Stomach (tissue), 4 donors: ENCODE results near the gene ZCWPW1.

Source experiments
- CTCF ChIP-seq, 7 experiments: fragments of 450-650 bp in 4 of 7; fragments of 200-600 bp in 3 of 7; sonication (generic) in 3 of 7; IDR thresholded peaks; one replicate each; pipeline ENCODE4 v1.5.1; 2016 to 2019; ENCODE audit warnings: antibody characterized with exemption in 7 of 7, control low read depth in 2 of 7, mild to moderate bottlenecking in 1 of 7
- POLR2A ChIP-seq, 4 donors: fragments of 450-650 bp; IDR thresholded peaks; one replicate each; pipeline ENCODE4 v1.6.1; 2016; ENCODE audit warnings: antibody characterized with exemption in 4 of 4, control low read depth in 2 of 4, mild to moderate bottlenecking in 1 of 4, moderate library complexity in 1 of 4
- POLR2AphosphoS5 ChIP-seq, 3 donors: sonication (generic); formaldehyde crosslinking; IDR thresholded peaks; one replicate each; pipeline ENCODE4 v1.6.1; 2016; ENCODE audit warnings: antibody characterized with exemption in 3 of 3

- no peak for TF ChIP-seq CTCF (IDR thresholded peaks at IDR 0.05)
- peak in 1 of 4 donors; percentile 36 for TF ChIP-seq POLR2A (IDR thresholded peaks at IDR 0.05)
- TF ChIP-seq POLR2AphosphoS5 (IDR thresholded peaks at IDR 0.05) = peak in 2 of 3 donors; percentile 18 to 38
These were observed 7.2 kb upstream of the ZCWPW1 start for GRCh38 chr7:100435401-100436304.
